DMS53 (cell line): ENCODE results near the gene LRP3.
"Not testable (repeated sequence)": the region's sequence is repeated elsewhere in the genome, so short reads cannot be mapped to it uniquely, and the experiment has no call there.

ENCODE experiments used
- DNase-seq: peaks from one replicate; lab custom pipeline; 2025; lab: John Stamatoyannopoulos, UW

The LRP3 gene

DNA sequence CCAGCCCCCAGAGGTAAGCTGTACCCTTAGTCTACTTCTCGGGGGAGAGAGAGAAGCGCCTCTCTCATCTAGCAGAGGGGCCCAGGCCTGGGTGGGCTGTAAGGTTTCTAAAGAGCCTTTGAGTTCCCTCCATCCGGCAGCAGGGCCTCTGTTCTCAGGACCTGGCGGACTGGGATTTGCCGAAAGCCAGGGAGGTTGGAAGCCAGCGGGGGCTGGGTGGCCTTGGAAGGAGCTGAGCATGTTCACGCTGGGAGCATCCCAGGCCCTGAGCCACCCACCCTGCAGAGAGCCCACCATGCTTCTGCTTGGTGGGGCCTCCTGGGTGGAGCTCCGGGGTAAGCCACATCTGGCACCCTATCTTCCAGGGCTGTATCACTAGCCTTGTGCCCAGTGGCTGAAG lies 23.8 kb downstream of the LRP3 start:
- DNase-seq: no peak

DNA sequence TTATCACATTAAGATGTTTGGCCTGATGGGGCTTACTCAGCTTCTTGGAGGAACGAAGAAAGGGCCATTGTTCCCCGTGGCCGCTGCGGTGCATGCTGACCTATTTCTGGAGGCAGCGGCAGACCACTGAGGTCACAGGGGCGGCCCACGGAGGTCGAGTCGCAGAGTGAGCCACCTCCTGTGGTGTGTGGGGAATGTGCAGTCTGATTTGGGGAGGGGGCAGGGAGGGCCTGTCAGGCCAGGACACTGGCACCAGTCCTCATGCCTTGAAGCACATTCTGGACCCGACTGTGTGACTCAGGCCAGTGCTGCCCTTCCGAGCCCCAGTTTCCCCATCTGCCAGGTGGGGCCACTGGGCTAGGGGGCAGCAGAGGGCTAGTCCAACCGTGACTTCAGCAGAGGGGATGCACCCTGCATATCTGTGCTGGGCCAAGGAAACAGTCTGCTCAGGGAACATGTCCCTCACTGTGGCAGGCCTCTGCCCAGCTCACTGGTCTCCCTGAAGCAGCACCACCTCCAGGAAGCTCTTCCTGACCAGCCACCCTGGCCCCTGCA lies 25.2 kb downstream of the LRP3 start:
- no peak for DNase-seq

DNA sequence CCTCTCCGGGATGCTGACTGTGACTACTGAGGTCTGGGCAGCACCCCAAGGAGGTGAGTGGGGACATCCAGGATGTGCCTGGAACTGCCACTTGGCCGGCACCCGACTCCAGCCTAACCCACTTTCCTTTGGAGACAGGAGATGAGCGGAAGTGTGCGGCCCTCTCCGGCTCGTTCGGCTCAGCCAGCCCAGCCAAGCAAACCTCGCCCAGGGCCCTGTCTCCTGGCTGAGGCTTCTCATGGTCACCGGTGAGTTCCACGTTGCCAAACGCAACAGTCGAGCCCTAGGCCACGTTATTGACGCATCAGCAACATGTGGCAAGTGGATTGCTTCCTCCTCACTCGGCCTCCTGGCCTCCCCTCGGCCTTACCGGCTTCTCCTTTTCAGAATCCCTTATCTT lies 26.0 kb downstream of the LRP3 start:
- no peak for DNase-seq

DNA sequence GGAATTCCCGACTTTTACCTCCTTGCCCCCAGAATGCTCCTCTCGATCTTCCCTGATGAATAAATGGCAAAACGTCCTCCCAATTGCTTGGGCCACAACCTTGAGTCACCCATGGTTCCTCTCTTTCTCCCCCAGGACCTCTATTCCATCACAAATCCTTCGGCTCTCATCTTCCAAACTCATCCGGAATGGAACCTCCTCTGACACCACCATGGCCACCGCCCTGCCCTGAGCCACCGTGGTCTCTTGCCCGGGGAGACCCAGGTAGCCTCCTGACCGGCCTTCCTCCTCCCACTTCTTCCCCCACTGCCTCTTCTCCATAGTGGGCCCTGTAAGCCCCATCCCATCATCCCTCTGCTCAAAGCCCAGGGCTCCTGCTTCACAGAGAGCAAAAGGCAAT lies 26.6 kb downstream of the LRP3 start:
- DNase-seq: no peak

DNA sequence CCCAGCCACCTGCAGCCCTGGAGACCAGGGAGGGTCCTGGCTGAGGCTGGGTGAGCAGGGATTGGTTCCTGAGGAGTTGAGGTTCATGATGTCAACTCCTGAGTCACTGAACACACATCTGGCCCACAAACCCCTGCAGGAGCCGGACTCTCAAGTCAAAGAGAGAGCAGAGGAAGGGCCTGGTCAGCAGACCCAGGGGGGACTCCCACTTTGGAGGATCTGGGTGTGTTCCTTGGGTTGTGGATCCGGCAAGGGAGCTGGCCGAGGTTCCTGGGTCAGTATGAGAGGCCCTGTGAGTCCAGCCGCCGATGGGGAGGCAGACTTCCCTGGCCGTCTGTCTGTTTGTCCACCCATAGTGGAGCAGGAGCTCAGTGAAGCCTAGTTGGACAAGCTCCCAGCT lies 27.5 kb downstream of the LRP3 start:
- DNase-seq: peak; percentile 47

DNA sequence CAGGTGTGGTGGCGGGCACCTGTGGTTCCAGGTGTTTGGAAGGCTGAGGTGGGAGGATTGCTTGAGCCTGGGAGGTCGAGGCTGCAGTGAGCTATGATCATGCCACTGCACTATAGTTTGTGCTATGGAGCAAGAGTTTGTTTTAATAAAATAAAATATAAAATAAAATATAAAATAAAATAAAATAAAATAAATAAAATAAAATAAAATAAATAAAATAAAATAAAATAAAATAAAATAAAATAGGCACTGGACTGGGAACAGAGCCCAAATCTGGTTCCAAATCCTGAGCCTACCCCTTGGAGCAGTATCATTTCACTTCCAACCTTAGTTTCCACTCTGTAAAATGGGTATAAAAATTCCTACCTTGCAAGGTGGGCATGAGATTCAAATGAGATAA lies 28.1 kb downstream of the LRP3 start:
- not testable (repeated sequence) for DNase-seq

DNA sequence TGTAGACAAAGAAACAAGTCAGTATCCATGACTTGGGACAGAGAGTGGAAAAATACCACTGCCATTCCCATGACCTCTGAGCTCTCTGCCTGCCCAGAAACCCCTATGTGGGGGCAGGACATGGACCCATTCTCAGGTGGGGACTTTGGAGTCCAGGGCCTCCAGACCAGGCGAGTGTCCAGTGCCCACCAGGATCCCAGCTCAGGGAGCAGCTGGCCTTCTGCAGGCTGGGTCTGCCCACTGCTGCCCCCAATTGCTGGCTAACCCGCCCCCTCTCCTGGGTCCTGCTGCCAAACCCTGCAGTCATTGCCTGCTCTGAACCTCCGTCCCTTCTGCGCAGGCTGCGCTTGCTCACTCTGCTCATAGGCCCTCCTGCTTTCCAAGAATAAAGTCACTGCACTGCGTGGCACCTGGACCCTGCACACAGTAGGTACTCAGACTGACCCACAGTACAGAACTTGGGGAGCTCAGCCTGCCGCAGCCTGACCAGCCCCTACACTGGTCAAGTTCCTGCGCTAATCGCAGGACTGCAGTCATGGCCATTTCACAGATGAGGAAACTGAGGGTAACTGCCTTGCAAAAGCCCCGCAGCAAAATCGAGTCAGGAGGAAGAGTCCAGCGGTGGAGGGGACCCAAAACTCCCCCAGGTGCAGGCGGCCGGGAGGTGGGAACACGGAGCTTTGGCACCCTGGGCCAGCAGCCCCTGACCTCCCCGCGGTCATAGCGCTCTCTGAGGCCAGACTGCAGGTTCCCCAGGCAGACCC lies 30.7 kb downstream of the LRP3 start:
- no peak for DNase-seq

DNA sequence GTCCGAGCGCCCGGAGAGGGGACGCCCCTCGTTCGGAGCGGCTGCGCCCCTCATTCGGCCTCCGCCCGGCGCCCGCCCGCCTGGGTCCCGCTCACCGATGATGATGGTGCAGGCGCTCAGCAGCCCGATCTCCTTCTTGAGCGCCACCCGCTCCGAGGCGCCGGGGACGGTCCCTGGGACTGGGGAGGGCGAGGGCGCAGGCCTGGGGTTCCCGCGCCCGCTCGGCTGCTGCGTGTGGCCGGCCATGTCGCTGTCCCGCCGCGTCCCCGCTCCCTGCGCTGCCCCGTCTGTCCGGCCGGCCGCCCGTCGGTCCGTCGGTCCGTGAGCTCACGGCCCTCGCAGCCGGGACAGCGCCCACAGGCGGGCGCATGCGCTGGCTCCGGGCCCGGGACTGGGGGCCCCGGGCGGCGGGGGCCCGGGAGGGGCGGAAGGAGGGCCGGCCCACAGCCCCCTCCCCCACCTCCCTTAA lies 31.4 kb downstream of the LRP3 start, which contains the start of gene SLC7A10:
SLC7A10 (minus strand) TSS at position 393 of the 469 bp plus-strand sequence; CDS start at position 246, 147 bp downstream.
- DNase-seq: peak; percentile 56

DNA sequence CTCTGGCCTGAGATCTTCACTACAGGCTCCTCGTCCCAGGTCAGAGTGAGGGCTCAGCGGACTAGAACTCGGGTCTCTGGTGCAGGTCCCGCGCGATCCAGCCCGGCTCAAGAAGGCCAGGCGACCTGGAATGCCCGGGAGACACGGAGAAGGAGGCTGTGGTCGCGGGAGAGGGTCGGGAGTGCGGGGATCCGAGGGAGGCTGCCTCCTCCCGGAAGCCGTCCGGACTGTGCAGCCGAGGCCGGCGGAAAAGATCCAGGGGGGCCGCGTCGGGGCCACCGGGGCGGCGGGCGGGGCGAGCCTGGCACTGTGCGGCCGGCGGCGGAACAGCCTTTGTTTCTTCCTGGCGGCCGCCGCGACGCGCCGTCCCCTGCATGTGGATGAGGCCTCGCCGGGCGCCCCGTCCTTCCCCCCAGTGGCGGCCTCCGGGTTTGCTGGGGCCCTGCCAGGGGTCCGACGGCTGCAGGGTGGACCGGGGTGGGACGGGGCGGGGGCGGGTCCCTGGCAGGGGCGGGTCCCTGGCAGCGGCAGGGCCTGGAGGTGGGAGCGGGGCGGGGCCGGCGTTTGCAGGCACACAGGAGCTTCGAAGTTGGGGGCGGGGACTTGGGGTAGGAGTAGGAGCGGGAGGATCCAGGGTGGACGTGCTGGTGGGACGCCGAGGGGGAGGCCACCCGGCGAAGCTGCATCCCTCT lies 32.6 kb downstream of the LRP3 start:
- DNase-seq: peak; percentile 73

DNA sequence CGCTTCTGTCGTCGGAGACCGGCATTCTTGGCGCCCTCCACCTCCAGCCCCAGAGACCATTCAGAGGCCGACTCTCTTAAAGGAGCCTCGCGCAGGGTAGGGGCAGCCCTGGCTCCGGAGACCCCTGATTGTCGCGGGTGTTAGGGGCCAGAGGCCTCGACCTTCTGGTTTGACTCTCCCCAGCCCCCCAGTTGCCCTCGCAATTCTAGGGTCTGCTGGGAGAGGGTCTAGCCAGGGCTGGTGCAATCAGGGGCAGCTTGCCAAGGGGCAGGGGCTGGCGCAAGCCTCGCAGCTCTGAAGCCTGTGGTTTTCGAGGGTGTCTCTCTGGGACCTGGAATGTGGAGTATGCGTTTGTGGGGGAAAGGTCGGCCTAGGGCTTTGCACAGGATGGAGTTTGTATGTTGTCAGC lies 33.1 kb downstream of the LRP3 start:
- DNase-seq: no peak

DNA sequence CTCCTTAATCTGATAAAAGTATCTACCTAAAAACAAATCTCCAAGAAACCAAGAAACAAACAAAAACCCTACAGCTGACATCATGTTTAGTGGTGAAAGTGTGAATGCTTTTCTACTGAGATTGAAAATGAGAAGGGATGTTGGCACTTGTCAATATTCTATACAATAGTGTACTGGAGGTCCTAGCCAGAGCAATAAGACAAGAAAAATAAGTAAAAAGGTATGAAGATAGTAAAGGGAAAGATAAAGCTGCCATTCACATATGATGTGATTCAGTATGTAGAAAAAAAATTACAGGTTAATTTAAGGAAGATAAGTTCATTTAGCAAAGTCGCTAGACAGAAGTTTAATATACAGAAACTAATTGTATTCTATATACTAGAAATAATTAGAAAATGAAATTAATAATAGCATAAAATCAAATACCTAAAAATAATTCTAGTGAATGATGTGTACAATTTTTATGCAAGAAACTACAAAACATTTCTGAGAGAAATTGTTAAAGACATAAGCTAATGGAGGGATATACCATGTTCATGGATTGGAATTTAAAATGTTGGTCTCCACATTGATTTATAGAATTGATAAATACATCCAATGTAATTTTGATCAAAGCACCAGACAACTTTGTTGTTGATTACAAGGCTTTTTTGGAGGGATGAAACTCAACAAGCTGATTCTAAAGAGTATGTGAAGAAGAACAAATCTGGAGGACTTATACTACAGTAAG lies 33.9 kb downstream of the LRP3 start:
- DNase-seq: no peak

DNA sequence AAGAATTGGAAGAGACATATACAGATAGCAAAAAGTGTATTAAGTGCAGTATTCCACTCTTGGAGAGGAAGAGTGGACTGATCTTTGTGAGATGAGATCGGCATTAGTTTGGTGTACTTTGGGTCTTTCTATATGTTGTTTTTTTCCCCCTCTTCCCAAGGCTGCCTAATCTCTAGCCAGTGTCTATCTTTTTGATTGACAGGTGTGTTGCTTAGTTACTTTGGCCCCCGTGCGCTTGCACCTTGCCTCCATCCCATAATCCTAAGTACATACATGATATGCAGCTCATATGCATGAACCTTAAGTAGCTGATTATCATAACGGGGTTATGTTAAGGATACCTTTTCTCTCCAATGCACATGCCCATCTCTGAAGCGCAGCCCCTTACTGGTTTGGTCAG lies 35.8 kb downstream of the LRP3 start:
- DNase-seq: no peak

DNA sequence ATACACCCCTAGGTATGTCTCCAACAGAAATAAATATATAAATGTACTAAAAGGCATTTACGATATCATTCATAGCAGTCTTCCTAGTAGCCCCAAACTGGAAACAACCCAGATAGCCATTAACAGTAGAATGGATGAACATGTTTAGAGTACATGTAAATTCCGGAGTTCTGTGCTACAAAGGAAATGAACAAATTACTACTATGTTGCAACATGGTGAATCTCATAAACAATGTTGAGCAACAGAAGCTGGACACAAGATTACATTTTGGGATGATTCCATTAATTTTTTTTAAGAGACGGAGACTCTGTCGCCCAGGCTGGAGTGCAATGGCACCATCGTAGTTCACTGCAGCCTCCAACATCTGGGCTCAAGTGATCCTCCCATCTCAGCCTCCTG lies 37.4 kb downstream of the LRP3 start:
- no peak for DNase-seq

DNA sequence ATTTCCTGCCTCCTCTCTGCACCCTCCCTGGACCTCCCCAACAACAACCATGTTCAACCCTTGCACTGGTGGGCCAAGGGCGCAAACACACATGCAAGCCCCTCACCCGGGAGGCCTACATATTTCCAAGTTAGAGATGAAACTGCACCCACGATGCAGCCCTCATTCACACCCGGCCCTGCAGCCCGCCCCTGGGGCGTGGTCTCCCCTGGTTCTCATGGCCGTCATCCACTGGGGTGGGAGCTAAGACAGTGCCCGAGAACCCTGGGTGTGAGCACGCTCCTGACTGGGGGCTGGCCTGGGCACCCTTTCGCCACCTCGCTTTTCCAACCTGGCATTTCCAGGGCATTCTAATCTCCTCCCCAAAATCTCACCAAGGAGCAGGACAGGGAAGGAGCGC lies 38.5 kb downstream of the LRP3 start:
- DNase-seq: no peak

DNA sequence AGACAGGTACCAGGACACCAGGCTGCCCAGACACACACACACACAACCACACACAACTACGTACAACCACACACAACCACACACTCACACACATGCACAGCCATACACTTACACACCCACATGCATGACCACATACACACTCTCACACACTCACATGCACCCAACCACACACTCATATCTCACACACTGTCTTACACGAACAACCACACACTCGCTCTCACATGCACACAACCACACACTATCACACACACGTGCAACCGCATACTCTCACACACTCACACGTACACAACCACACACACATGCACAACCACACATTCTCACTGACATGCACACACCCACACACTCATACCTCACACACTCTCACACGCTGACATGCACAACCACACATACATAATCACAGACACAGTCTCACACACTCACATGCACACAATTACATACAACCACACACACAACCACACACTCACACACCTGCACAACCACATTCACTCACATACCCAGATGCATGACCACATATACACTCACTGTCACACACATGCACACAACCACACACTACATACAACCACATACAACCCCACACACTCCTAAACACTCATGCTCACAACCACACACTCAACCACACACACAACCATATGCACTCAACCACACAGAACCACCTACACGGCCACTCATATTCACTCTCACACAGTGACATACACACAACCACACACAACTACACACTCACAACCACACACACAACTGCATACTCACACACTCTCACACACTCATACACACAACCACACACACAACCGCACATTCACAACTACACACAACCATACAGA lies 39.1 kb downstream of the LRP3 start:
- DNase-seq: no peak

DNA sequence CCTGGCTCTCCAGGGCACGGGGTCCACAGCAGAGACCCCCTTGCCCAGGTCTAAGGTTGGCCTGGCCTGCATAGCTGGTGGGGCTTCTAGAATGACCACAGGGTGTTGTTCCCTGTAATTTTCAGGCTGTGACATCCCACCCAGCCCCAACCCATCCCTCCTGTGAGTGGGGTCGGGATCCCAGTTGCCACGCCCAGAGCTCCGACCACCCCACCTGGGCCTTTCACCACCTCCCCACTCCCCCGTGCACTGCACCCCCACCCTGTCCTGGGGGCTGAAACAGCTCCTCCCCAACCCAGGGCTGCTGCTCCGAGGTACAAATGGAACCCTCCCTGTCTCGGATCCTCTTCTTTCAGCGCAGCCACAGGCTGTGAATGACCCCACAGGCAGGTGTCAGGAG lies 40.0 kb downstream of the LRP3 start:
- no peak for DNase-seq

DNA sequence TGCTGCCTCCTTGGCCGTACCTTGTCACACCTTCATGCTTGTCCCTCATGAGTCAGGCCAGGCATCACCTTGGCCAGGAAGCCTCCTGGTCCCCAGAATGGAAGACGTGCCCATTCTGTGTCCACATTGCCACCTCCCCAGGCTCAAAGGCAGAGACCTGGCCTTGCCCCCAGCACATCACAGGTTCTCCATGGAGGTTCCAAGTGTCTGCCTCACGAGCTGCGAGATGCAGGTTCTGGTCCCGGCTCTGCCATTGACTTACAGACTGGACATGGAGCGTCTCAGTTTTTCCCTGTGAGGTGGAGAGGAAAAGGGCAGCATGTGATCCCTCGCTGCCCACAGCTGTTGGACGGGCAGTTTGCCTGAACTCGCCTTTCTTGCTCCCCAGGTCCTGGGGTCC lies 40.6 kb downstream of the LRP3 start:
- no peak for DNase-seq

DNA sequence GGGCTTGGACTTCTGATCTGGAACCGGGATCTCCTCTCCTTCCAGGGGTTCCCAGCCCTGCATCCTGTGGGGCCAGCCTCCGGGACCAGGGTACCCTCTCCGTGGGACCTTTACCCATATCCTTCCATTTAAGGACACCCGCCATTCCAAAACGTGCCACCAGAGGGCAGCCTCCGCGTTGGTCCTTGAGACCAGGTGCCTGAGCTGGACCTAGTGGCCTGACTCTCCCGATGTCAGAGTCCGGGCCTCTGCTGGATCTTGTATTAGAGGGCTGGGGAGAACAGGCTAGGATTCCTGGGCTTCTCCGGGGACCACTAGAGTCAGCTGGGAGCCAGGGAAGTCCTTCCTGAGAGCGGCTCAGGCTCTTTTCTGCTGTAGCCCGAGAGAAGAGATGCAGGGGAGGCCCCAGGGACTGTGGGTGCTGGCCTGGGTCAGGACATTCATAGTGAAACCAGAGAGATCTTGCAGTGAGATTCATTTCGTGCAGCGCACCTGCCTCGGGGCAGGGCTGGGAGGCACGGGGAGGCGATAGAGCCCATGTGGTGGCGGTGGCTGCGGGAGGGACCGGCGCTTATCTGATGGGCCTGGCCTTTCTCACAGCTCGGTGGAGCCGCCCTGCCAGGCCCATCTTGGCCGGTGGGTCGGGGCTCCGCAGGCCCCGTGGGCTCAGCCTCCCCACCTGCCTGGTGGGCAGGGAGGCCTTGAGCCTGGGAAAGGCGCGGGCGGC lies 41.3 kb downstream of the LRP3 start:
- DNase-seq: peak; percentile 93

DNA sequence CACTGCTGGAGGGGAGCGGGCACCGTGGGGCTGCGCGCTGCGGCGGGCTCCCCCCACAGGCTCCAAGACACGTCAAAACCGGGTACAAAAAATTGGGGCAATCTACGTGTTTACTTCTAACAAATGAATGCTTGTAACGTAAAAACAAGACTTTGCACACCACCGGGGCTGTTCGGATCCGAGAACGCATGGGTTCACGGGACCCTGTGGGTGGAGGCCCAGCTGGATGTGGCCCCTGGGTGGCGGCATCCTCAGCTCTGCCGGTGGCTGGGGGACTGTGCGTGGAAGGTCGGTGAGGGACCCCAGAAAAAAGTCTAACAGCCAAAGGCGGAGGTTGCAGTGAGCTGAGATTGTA lies 41.8 kb downstream of the LRP3 start:
- no peak for DNase-seq

DNA sequence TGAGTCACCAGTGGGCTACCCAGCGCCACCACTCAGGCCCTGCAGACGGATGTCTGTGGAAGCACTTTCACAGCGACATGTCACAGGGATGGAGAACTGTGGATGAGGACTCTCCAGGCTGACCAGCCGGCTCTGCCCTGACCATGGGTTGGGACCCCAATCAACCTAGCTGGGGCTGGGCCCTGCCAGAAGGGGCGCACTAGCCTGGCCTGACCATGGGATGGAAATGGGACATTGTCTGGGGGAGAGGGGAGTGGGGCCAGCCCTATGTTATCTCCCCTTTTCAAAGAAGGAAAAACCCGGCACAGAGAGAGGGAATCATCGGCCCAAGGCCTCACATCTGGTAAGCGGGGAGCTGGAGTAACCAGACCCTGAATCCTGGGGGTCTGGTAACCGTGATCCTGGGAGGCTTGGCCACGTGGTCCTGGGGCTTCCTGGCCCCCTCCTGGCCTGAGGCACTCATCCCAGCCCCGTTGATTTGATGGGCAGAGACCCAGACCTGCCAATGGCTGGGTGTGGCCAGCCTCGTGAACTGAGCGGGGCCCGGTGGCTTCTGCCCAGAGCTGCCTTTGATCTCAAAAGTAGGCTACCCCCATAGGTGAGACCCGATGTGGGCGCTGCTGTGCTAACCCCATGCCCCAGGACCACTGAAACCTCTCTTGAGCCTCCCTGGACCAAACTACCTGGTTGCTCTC lies 42.7 kb downstream of the LRP3 start:
- no peak for DNase-seq
